HL-60 (cell line): Measurements from ENCODE around the gene ZNF341.

ENCODE experiments used
- DNase-seq, 2 experiments: peaks; one replicate each; pipeline ENCODE4 v3.0.0-alpha.2; 2010 to 2020; ENCODE audit warnings: low read depth in 1 of 2, low spot score in 1 of 2
- H3K27ac ChIP-seq: fragments of 250-450 bp; sonication (Bioruptor Pico); replicated peaks from 2 replicates; pipeline ENCODE4 v1.5.1; 2020; ENCODE audit warnings: mild to moderate bottlenecking, moderate library complexity
- H3K27me3 ChIP-seq: fragments of 250-450 bp; sonication (Bioruptor Pico); 2 replicates; pipeline ENCODE4 v1.5.1; 2021; ENCODE audit warnings: mild to moderate bottlenecking, moderate library complexity; ENCODE audit not compliant: insufficient read depth, poor library complexity, severe bottlenecking
- H3K4me3 ChIP-seq: replicated peaks from 2 replicates; pipeline ENCODE4 v1.5.1; 2011; ENCODE audit warnings: mild to moderate bottlenecking, control low read depth, low read length; ENCODE audit not compliant: insufficient read depth
- GABPA ChIP-seq: IDR thresholded peaks from 2 replicates; pipeline ENCODE4 v1.6.1; 2012; ENCODE audit warnings: low read depth
- POLR2AphosphoS5 ChIP-seq: IDR thresholded peaks from 2 replicates; pipeline ENCODE4 v1.6.1; 2012; ENCODE audit warnings: low read depth
- SPI1 ChIP-seq: IDR thresholded peaks from 2 replicates; pipeline ENCODE4 v1.6.1; 2012; ENCODE audit warnings: low read depth, mild to moderate bottlenecking, borderline replicate concordance
- TF ChIP-seq, protein P1 (sequence below): IDR thresholded peaks from one replicate; pipeline ENCODE4 v1.5.1; 2011; ENCODE audit warnings: low read length, control low read depth, inconsistent platforms; ENCODE audit not compliant: insufficient read depth
- TF ChIP-seq, protein P2 (sequence below): IDR thresholded peaks from 2 replicates; pipeline ENCODE4 v1.6.1; 2012; ENCODE audit warnings: low read depth; ENCODE audit not compliant: insufficient replicate concordance

ZNF341 gene

DNA sequence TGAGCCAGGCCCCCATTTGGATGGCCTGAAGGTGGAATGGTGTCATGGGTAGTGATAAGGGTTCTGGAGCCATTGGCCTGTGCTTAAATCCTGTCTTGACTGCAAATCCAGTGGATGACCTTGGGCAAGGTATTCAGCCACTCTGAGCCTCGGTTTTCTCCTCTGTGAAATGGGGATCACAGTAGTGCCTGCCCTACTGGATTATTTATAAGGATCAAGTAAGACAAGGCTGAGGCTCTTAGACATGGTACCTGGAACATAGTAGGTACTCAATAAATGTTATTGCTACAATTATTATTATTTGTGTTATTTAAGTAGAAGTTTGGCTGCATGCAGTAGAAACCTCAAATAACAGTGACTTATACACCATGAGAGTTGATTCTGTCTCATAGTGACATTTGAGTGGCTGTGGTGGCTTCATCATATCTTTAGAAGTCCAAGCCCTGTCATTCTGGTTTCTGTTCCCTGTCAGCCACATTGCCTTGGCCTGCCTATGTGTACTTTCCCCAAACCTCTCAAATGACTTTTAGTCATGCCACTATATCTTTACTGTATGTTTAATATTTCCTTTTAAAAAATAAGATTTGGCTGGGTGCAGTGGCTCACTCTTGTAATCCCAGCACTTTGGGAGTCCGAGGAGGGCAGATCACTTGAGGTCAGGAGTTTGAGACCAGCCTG lies 41.8 kb downstream of the ZNF341 start:
- no peaks in the 10 kb centered on the region for H3K27me3 ChIP-seq
- H3K4me3 ChIP-seq = no peak overlapping the region
- TF ChIP-seq, protein P1, sequence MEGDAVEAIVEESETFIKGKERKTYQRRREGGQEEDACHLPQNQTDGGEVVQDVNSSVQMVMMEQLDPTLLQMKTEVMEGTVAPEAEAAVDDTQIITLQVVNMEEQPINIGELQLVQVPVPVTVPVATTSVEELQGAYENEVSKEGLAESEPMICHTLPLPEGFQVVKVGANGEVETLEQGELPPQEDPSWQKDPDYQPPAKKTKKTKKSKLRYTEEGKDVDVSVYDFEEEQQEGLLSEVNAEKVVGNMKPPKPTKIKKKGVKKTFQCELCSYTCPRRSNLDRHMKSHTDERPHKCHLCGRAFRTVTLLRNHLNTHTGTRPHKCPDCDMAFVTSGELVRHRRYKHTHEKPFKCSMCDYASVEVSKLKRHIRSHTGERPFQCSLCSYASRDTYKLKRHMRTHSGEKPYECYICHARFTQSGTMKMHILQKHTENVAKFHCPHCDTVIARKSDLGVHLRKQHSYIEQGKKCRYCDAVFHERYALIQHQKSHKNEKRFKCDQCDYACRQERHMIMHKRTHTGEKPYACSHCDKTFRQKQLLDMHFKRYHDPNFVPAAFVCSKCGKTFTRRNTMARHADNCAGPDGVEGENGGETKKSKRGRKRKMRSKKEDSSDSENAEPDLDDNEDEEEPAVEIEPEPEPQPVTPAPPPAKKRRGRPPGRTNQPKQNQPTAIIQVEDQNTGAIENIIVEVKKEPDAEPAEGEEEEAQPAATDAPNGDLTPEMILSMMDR = no peak
- TF ChIP-seq POLR2AphosphoS5 = no peak
- no peak for TF ChIP-seq GABPA
- no peak for TF ChIP-seq SPI1
- TF ChIP-seq, protein P2, sequence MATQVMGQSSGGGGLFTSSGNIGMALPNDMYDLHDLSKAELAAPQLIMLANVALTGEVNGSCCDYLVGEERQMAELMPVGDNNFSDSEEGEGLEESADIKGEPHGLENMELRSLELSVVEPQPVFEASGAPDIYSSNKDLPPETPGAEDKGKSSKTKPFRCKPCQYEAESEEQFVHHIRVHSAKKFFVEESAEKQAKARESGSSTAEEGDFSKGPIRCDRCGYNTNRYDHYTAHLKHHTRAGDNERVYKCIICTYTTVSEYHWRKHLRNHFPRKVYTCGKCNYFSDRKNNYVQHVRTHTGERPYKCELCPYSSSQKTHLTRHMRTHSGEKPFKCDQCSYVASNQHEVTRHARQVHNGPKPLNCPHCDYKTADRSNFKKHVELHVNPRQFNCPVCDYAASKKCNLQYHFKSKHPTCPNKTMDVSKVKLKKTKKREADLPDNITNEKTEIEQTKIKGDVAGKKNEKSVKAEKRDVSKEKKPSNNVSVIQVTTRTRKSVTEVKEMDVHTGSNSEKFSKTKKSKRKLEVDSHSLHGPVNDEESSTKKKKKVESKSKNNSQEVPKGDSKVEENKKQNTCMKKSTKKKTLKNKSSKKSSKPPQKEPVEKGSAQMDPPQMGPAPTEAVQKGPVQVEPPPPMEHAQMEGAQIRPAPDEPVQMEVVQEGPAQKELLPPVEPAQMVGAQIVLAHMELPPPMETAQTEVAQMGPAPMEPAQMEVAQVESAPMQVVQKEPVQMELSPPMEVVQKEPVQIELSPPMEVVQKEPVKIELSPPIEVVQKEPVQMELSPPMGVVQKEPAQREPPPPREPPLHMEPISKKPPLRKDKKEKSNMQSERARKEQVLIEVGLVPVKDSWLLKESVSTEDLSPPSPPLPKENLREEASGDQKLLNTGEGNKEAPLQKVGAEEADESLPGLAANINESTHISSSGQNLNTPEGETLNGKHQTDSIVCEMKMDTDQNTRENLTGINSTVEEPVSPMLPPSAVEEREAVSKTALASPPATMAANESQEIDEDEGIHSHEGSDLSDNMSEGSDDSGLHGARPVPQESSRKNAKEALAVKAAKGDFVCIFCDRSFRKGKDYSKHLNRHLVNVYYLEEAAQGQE = no peak
- DNase-seq = no peak
- no peak overlapping the region for H3K27ac ChIP-seq

DNA sequence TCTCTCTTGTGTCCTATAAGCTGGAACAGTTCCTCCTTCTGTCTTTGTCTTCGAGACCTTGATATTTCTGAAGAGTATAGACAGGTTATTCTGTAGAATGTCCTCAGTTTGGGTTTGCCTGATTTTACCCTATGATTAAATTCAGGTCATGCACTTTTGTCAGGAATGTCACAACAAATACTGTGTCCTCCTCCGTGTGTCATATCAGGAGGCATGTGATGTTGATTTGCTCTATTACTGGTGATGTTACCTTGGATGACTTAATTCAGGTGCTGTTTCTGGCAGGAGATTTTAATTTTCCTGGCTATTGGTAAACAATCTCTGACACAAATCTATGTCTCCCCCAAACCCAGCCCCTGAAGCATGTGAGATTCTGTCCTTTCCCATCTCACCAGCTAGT lies 46.0 kb downstream of the ZNF341 start:
- DNase-seq = no peak
- Histone ChIP-seq H3K27ac (no peak overlapping the region), H3K27me3 (no peaks in the 10 kb centered on the region)

DNA sequence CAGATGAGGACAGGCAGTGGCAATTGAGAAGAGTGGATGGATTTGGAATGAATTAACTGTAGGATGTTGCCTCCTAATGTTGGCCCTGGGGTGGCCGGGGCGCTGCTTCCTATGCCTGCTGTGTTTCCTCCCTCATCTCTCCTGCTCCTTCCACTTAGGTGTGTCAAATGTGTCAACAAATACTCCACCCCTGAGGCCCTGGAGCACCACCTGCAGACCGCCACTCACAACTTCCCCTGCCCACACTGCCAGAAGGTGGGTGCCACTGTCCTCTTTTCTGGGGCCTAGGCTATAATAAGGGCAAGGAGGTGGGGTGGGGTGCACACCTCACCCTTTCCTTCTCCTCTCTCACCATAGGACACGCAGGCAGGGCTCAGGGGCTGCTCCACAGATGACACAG lies 49.3 kb downstream of the ZNF341 start:
- Histone ChIP-seq H3K27ac (no peak overlapping the region), H3K4me3 (no peak overlapping the region), H3K27me3 (no peaks in the 10 kb centered on the region)
- no peak for DNase-seq
- no peak for TF ChIP-seq SPI1
- TF ChIP-seq, protein P2 = no peak
- no peak for TF ChIP-seq GABPA
- TF ChIP-seq, protein P1 = no peak
- no peak for TF ChIP-seq POLR2AphosphoS5

More for the DNA sequence above, 46.0 kb downstream of the ZNF341 start:
- TF ChIP-seq GABPA (no peak), POLR2AphosphoS5 (no peak), SPI1 (no peak)
- TF ChIP-seq, protein P2 = no peak
- TF ChIP-seq, protein P1 = no peak
- no peak overlapping the region for H3K4me3 ChIP-seq
